Keratinocyte (primary cell): ENCODE data around the gene HMGB1. TPM values are rescaled to one million over a fixed set of nuclear protein-coding genes. Genes with fewer than 3 reads are reported as not detected.
"Not testable (repeated sequence)": the region's sequence is repeated elsewhere in the genome, so short reads cannot be mapped to it uniquely, and the experiment has no call there.

Experiments
- DNase-seq: peaks from one replicate; pipeline ENCODE4 v3.0.0-alpha.2; 2011; ENCODE audit warnings: low read depth, missing footprints, low spot score
- FAIRE-seq: peaks from 2 replicates; lab custom pipeline; 2011; peaks lifted over from hg19 to GRCh38; lab: Jason Lieb, UNC
- H2AFZ ChIP-seq: 2 replicates; pipeline ENCODE4 v1.6.0; 2012; ENCODE audit warnings: low read length, control low read depth, inconsistent platforms; ENCODE audit not compliant: control insufficient read depth
- H3K27ac ChIP-seq: 2 replicates; pipeline ENCODE4 v1.5.1; 2011; ENCODE audit warnings: low read length; ENCODE audit not compliant: control insufficient read depth, insufficient read depth
- H3K27me3 ChIP-seq: 3 replicates; pipeline ENCODE4 v1.6.0; 2011; ENCODE audit warnings: low read length; ENCODE audit not compliant: control insufficient read depth, insufficient read depth; ENCODE audit errors: extremely low read depth
- H3K36me3 ChIP-seq, 2 experiments: 2 replicates in 1 of 2; 3 replicates in 1 of 2; pipeline ENCODE4 v1.5.1; 2011; ENCODE audit warnings: low read length in 2 of 2, mild to moderate bottlenecking in 1 of 2; ENCODE audit not compliant: control insufficient read depth in 2 of 2, insufficient read depth in 2 of 2; ENCODE audit errors: extremely low read depth in 1 of 2
- H3K4me1 ChIP-seq: 3 replicates; pipeline ENCODE4 v1.5.1; 2011; ENCODE audit warnings: low read length; ENCODE audit not compliant: control insufficient read depth, insufficient read depth; ENCODE audit errors: extremely low read depth
- H3K4me2 ChIP-seq: 3 replicates; pipeline ENCODE4 v1.6.0; 2011; ENCODE audit warnings: low read depth, low read length; ENCODE audit not compliant: control insufficient read depth, insufficient read depth; ENCODE audit errors: extremely low read depth
- H3K4me3 ChIP-seq, 3 experiments: fragments of 200-600 bp in 1 of 3; sonication (generic) in 1 of 3; 2 replicates in 2 of 3; 3 replicates in 1 of 3; pipeline ENCODE4 v1.5.1; 2011 to 2016; ENCODE audit warnings: low read length in 3 of 3, mild to moderate bottlenecking in 3 of 3, control low read depth in 2 of 3, inconsistent platforms in 1 of 3, low read depth in 1 of 3, mixed read lengths in 1 of 3, mixed run types in 1 of 3, moderate library complexity in 1 of 3; ENCODE audit not compliant: control insufficient read depth in 2 of 3, insufficient read depth in 2 of 3; ENCODE audit errors: extremely low read depth in 1 of 3
- H3K79me2 ChIP-seq: 2 replicates; pipeline ENCODE4 v1.6.0; 2012; ENCODE audit warnings: low read length; ENCODE audit not compliant: control insufficient read depth, insufficient read depth
- H3K9ac ChIP-seq: 3 replicates; pipeline ENCODE4 v1.6.0; 2011; ENCODE audit warnings: low read length; ENCODE audit not compliant: control insufficient read depth, insufficient read depth; ENCODE audit errors: extremely low read depth
- H3K9me1 ChIP-seq: 3 replicates; pipeline ENCODE4 v1.6.0; 2011; ENCODE audit warnings: low read length; ENCODE audit not compliant: control insufficient read depth, insufficient read depth; ENCODE audit errors: extremely low read depth
- H3K9me3 ChIP-seq: 2 replicates; pipeline ENCODE4 v1.5.1; 2012; ENCODE audit warnings: low read depth, low read length; ENCODE audit not compliant: control insufficient read depth
- H4K20me1 ChIP-seq: 3 replicates; pipeline ENCODE4 v1.6.0; 2011; ENCODE audit warnings: low read length; ENCODE audit not compliant: control insufficient read depth, insufficient read depth; ENCODE audit errors: extremely low read depth
- EZH2 ChIP-seq: IDR thresholded peaks from one replicate; pipeline ENCODE4 v1.6.1; 2012; ENCODE audit warnings: inconsistent platforms, mild to moderate bottlenecking, low read length, moderate library complexity
- dilution Hi-C: fragments of 300-500 bp; cut with MboI; formaldehyde crosslinking; loops from one replicate; pipeline ENCODE4 v1.7.0; 2020; ENCODE audit warnings: low sequenced_read_pairs; ENCODE audit not compliant: extremely low pct_ligation_motif_present
- polyA plus RNA-seq, 5 experiments: library from polyadenylated mRNA; depleted of rRNA in 3 of 5; stranded (reverse) in 3 of 5; stranded (forward) in 1 of 5; unstranded in 1 of 5; fragments of >200 nt; gene quantifications; 1 replicate in 1 of 5; 2 replicates in 3 of 5; 3 replicates in 1 of 5; pipeline versions ENCODE4 v1.2.1 to v1.2.3, GENCODE V29; 2011 to 2012; ENCODE audit warnings: missing spikeins in 2 of 5, low read depth in 1 of 5, low replicate concordance in 1 of 5
- TF ChIP-seq, protein P1 (sequence below), 3 experiments: IDR thresholded peaks in 1 of 3; conservative IDR thresholded peaks in 1 of 3; optimal IDR thresholded peaks in 1 of 3; 2 replicates in 2 of 3; 3 replicates in 1 of 3; pipeline versions ENCODE3 to v1.5.1; 2011; ENCODE audit warnings: low read length in 3 of 3, mild to moderate bottlenecking in 3 of 3, moderate library complexity in 2 of 3, control low read depth in 1 of 3, inconsistent platforms in 1 of 3; ENCODE audit not compliant: insufficient read depth in 2 of 3; ENCODE audit errors: extremely low read depth in 1 of 3

Gene HMGB1
- polyA plus RNA-seq, 1 donor (not counting 4 experiments of a cell fraction or from before 2014, with no cell fraction given), result 221 TPM

DNA sequence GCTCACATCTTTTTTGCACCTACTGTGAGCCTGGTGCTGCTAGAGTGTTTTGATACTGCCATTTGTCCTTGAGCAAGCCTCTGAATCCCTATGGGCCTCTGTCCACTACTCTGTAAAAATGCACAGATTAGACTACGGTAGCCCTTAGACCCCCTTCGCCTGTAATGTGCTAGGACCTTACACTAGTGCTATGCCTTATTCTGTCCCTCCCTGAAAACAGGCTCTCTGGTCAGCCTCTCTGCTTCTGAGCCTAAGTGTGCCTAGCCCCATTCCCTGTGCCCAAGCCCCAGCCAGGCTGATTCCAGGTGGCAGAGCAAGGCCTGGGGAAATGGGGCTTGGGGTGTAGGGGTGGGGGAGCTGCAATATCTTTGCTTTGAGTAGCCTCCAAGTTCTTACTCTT is 10.7 kb downstream of the HMGB1 start:
- Histone ChIP-seq H3K4me1 (no peaks in the 10 kb centered on the region), H3K27ac (no peak overlapping the region), H4K20me1 (no peaks in the 10 kb centered on the region), H3K9me1 (no peaks in the 10 kb centered on the region), H3K9me3 (no peaks in the 10 kb centered on the region), H3K9ac (no peak overlapping the region), H3K4me3 (no peak overlapping the region), H3K79me2 (no peaks in the 10 kb centered on the region), H3K27me3 (no peaks in the 10 kb centered on the region), H2AFZ (no peak overlapping the region), H3K36me3 (no peaks in the 10 kb centered on the region), H3K4me2 (no peak overlapping the region)
- no peak for DNase-seq
- FAIRE-seq, result no peak
- dilution Hi-C loops, result no loop called here
- TF ChIP-seq, protein P1, sequence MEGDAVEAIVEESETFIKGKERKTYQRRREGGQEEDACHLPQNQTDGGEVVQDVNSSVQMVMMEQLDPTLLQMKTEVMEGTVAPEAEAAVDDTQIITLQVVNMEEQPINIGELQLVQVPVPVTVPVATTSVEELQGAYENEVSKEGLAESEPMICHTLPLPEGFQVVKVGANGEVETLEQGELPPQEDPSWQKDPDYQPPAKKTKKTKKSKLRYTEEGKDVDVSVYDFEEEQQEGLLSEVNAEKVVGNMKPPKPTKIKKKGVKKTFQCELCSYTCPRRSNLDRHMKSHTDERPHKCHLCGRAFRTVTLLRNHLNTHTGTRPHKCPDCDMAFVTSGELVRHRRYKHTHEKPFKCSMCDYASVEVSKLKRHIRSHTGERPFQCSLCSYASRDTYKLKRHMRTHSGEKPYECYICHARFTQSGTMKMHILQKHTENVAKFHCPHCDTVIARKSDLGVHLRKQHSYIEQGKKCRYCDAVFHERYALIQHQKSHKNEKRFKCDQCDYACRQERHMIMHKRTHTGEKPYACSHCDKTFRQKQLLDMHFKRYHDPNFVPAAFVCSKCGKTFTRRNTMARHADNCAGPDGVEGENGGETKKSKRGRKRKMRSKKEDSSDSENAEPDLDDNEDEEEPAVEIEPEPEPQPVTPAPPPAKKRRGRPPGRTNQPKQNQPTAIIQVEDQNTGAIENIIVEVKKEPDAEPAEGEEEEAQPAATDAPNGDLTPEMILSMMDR (optimal IDR thresholded peaks at IDR 0.05 in 1 of 3, IDR thresholded peaks at IDR 0.05 in 1 of 3, conservative IDR thresholded peaks at IDR 0.05 in 1 of 3; ENCODE audit: extremely low read depth in 1 of 3, insufficient read depth in 2 of 3, low read length in 3 of 3), result no peak
- TF ChIP-seq EZH2, result no peak

GRCh38 chr13:30453727-30454126 is 12.0 kb downstream of the HMGB1 start:
- Histone ChIP-seq H3K27ac (no peak overlapping the region), H3K27me3 (no peaks in the 10 kb centered on the region), H3K4me1 (no peaks in the 10 kb centered on the region), H3K79me2 (no peaks in the 10 kb centered on the region), H3K9me3 (no peaks in the 10 kb centered on the region), H4K20me1 (no peaks in the 10 kb centered on the region), H2AFZ (no peak overlapping the region), H3K36me3 (no peaks in the 10 kb centered on the region), H3K4me3 (no peak overlapping the region), H3K9me1 (no peaks in the 10 kb centered on the region), H3K4me2 (no peak overlapping the region), H3K9ac (no peak overlapping the region)
- dilution Hi-C loops, result no loop called here
- FAIRE-seq, result no peak
- DNase-seq, result no peak
- TF ChIP-seq, protein P1 (optimal IDR thresholded peaks at IDR 0.05 in 1 of 3, IDR thresholded peaks at IDR 0.05 in 1 of 3, conservative IDR thresholded peaks at IDR 0.05 in 1 of 3; ENCODE audit: extremely low read depth in 1 of 3, insufficient read depth in 2 of 3, low read length in 3 of 3), result no peak
- no peak for TF ChIP-seq EZH2

- H4K20me1 ChIP-seq, FAIRE-seq, H3K4me3 ChIP-seq, dilution Hi-C loops, H3K4me2 ChIP-seq, H2AFZ ChIP-seq, DNase-seq, H3K9me1 ChIP-seq, H3K9ac ChIP-seq, H3K4me1 ChIP-seq, H3K36me3 ChIP-seq, H3K27me3 ChIP-seq, H3K27ac ChIP-seq, H3K9me3 ChIP-seq, H3K79me2 ChIP-seq: not testable (repeated sequence)
Measured at GRCh38 chr13:30451476-30451875, 14.3 kb downstream of the HMGB1 start.
